Stimulated activated naive CD8-positive, alpha-beta T cell treated with anti-CD3 and anti-CD28 coated beads, Interleukin-15, amount 100 ng/mL, for 72 hours (primary cell): ENCODE results near the gene FOXP1.

Experiments
- ATAC-seq: fragments of 150-1000 bp; cut with Tn5 transposase; 2 replicates; pipeline ENCODE4 v1.10.0; 2021; ENCODE audit warnings: mild to moderate bottlenecking, moderate library complexity
- DNase-seq, 2 donors: peaks; one replicate each; pipeline ENCODE4 v3.0.0; 2021 to 2022
- H3K27ac Mint-ChIP-seq, 2 donors: one replicate each; pipeline ENCODE4 v1.8.0; 2022; ENCODE audit warnings: mild to moderate bottlenecking in 2 of 2, mixed read lengths in 2 of 2, moderate library complexity in 2 of 2
- H3K27me3 Mint-ChIP-seq: one replicate; pipeline ENCODE4 v1.8.0; 2022; ENCODE audit warnings: mixed read lengths
- H3K4me1 Mint-ChIP-seq: one replicate; pipeline ENCODE4 v1.8.0; 2022; ENCODE audit warnings: mild to moderate bottlenecking, mixed read lengths
- H3K4me3 Mint-ChIP-seq, 2 donors: one replicate each; pipeline ENCODE4 v1.8.0; 2022; ENCODE audit warnings: mild to moderate bottlenecking in 2 of 2, mixed read lengths in 2 of 2, moderate library complexity in 1 of 2
- H3K9me3 Mint-ChIP-seq, 2 donors: one replicate each; pipeline ENCODE4 v1.8.0; 2022; ENCODE audit warnings: mixed read lengths in 2 of 2

FOXP1 gene

GRCh38 chr3:71562938-71563337 lies 20.6 kb downstream of the FOXP1 start:
- ATAC-seq, result no peak
- DNase-seq, result no peak
- H3K27me3 Mint-ChIP-seq, result no peaks in the 10 kb centered on the region
- no peak overlapping the region for H3K27ac Mint-ChIP-seq
- no peaks in the 10 kb centered on the region for H3K9me3 Mint-ChIP-seq
- H3K4me3 Mint-ChIP-seq, result no peak overlapping the region
- H3K4me1 Mint-ChIP-seq, result peaks cover 13% of the 10 kb centered on the region

DNA sequence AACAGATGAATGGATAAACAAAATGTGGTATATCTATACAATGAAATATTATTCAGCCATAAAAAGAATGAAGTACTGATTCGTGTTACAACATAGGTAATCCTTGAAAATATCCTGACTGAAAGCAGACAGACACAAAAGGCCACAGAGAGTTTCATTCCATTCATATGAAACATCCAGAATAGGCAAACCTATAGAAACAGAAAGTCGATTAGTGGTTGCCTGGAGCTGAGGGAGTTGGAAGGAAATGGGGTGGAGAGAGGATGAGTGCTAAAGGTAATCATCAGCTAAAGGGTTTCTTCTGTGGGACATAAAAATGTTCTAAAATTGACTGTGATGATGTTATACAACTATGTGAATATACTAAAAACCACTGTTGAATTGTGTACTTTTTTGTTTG lies 22.9 kb downstream of the FOXP1 start:
- Mint-ChIP-seq H3K4me3 (no peak overlapping the region), H3K27ac (no peak overlapping the region), H3K27me3 (no peaks in the 10 kb centered on the region), H3K9me3 (no peaks in the 10 kb centered on the region), H3K4me1 (peaks cover 7% of the 10 kb centered on the region)
- ATAC-seq (no peak), DNase-seq (no peak)

GRCh38 chr3:71559578-71560162 lies 23.9 kb downstream of the FOXP1 start:
- Mint-ChIP-seq H3K27me3 (no peaks in the 10 kb centered on the region), H3K27ac (no peak overlapping the region), H3K4me1 (peaks cover 7% of the 10 kb centered on the region), H3K9me3 (no peaks in the 10 kb centered on the region), H3K4me3 (no peak overlapping the region)
- ATAC-seq (no peak), DNase-seq (no peak)

- Mint-ChIP-seq H3K4me3 (no peak overlapping the region), H3K27ac (no peak overlapping the region), H3K9me3 (no peaks in the 10 kb centered on the region), H3K4me1 (peaks cover 3% of the 10 kb centered on the region), H3K27me3 (no peaks in the 10 kb centered on the region)
- DNase-seq (no peak), ATAC-seq (no peak)
Measured at GRCh38 chr3:71559021-71559420, 24.5 kb downstream of the FOXP1 start.

- no peak for ATAC-seq
- Mint-ChIP-seq H3K27me3 (no peaks in the 10 kb centered on the region), H3K27ac (no peak overlapping the region)
Measured at GRCh38 chr3:71554649-71555048, 28.9 kb downstream of the FOXP1 start.

GRCh38 chr3:71551311-71551919 lies 32.1 kb downstream of the FOXP1 start:
- DNase-seq, result no peak
- no peaks in the 10 kb centered on the region for H3K27me3 Mint-ChIP-seq
- no peaks in the 10 kb centered on the region for H3K9me3 Mint-ChIP-seq
- peaks cover 7% of the 10 kb centered on the region for H3K4me1 Mint-ChIP-seq
- H3K4me3 Mint-ChIP-seq, result no peak overlapping the region
- ATAC-seq, result no peak
- no peak overlapping the region for H3K27ac Mint-ChIP-seq

More at GRCh38 chr3:71554649-71555048, 28.9 kb downstream of the FOXP1 start:
- H3K9me3 Mint-ChIP-seq, result no peaks in the 10 kb centered on the region
- DNase-seq, result no peak
- no peaks in the 10 kb centered on the region for H3K4me1 Mint-ChIP-seq
- no peak overlapping the region for H3K4me3 Mint-ChIP-seq

GRCh38 chr3:71549951-71550350 lies 33.6 kb downstream of the FOXP1 start:
- Mint-ChIP-seq H3K27me3 (no peaks in the 10 kb centered on the region), H3K4me1 (peaks cover 7% of the 10 kb centered on the region), H3K4me3 (no peak overlapping the region), H3K27ac (no peak overlapping the region), H3K9me3 (no peaks in the 10 kb centered on the region)
- DNase-seq (no peak), ATAC-seq (no peak)

GRCh38 chr3:71548705-71549384 lies 34.7 kb downstream of the FOXP1 start:
- peaks cover 7% of the 10 kb centered on the region for H3K4me1 Mint-ChIP-seq
- H3K9me3 Mint-ChIP-seq, result no peaks in the 10 kb centered on the region
- DNase-seq, result no peak
- no peak overlapping the region for H3K27ac Mint-ChIP-seq
- H3K4me3 Mint-ChIP-seq, result no peak overlapping the region
- no peaks in the 10 kb centered on the region for H3K27me3 Mint-ChIP-seq
- no peak for ATAC-seq

GRCh38 chr3:71547249-71548198 lies 36.0 kb downstream of the FOXP1 start:
- Mint-ChIP-seq H3K27me3 (no peaks in the 10 kb centered on the region), H3K9me3 (no peaks in the 10 kb centered on the region), H3K27ac (no peak overlapping the region), H3K4me1 (peaks cover 17% of the 10 kb centered on the region), H3K4me3 (no peak overlapping the region)
- DNase-seq (no peak), ATAC-seq (no peak)

DNA sequence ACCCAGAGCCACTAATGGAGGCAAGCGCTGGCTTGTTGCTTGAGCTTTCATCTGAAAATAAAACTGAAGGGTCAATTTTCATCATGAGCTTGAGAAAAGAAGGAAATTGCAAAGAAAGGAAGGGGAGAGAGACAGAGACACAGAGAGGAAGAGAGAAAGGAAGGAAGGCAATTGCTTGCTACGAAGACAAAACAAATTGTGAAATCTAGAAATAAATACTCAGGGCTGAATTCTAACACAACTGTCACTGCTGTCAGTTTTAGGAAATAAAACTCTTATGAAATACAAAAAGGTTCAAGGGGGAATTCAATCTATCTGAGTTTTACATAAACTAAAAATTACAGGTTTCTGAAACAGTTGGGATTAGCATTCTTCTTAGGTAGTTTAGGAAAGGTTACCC lies 36.7 kb downstream of the FOXP1 start:
- H3K27me3 Mint-ChIP-seq, result no peaks in the 10 kb centered on the region
- peaks cover 24% of the 10 kb centered on the region for H3K4me1 Mint-ChIP-seq
- no peak for ATAC-seq
- H3K27ac Mint-ChIP-seq, result no peak overlapping the region
- H3K4me3 Mint-ChIP-seq, result no peak overlapping the region
- DNase-seq, result no peak
- no peaks in the 10 kb centered on the region for H3K9me3 Mint-ChIP-seq

- H3K4me1 Mint-ChIP-seq, result peaks cover 24% of the 10 kb centered on the region
- no peaks in the 10 kb centered on the region for H3K27me3 Mint-ChIP-seq
- ATAC-seq (no peak), DNase-seq (no peak)
- H3K4me3 Mint-ChIP-seq, result no peak overlapping the region
- no peak overlapping the region for H3K27ac Mint-ChIP-seq
- H3K9me3 Mint-ChIP-seq, result no peaks in the 10 kb centered on the region
Measured at GRCh38 chr3:71545330-71545729, 38.2 kb downstream of the FOXP1 start.

DNA sequence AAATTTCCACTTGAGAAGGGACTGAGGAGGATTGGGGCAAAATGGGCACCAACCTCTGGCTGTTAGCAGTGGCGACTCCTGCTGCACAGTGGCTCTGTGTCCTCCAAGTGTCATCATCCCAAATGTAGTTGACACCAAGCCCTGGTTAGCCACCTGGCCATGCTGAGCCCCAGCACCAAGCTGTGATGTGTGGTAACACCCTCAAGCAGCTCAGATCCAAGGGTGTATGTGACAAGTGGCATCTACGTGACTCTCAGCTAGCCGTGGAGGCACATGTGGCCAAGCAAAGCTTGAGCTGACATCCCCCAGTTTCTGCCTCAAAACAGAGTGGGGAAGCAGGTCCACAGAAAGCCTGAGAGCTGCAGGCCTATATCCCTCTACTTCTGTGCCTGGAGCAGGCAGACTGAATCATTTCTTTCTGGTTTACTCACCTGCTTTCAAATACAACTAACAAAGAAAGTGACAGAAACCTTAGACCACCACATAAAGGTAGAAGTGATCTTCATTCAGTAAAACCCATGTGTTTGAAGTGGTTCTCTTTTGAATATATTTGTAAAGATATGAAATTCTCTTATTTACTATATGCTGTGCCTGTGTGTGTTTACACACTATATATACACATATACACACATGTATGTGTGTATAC lies 40.0 kb downstream of the FOXP1 start:
- Mint-ChIP-seq H3K4me3 (no peak overlapping the region), H3K4me1 (peaks cover 20% of the 10 kb centered on the region), H3K9me3 (no peaks in the 10 kb centered on the region), H3K27ac (no peak overlapping the region), H3K27me3 (no peaks in the 10 kb centered on the region)
- ATAC-seq, result peak; percentile 97
- peak; percentile 5 to 48 for DNase-seq

- ATAC-seq (no peak), DNase-seq (no peak)
- Mint-ChIP-seq H3K4me3 (peak overlapping the region in 1 of 2 donors; percentile 10), H3K27me3 (no peaks in the 10 kb centered on the region), H3K9me3 (no peaks in the 10 kb centered on the region), H3K27ac (no peak overlapping the region), H3K4me1 (peaks cover 17% of the 10 kb centered on the region)
Measured at GRCh38 chr3:71542521-71543370, 40.8 kb downstream of the FOXP1 start.

- Mint-ChIP-seq H3K9me3 (no peaks in the 10 kb centered on the region), H3K4me1 (peaks cover 29% of the 10 kb centered on the region), H3K27ac (no peak overlapping the region), H3K27me3 (no peaks in the 10 kb centered on the region), H3K4me3 (no peak overlapping the region)
- ATAC-seq, result no peak
- no peak for DNase-seq
Measured at GRCh38 chr3:71541313-71541712, 42.2 kb downstream of the FOXP1 start.
